ENCODE results near the gene LGALS4. TPM values are rescaled to one million over a fixed set of nuclear protein-coding genes. Genes with fewer than 3 reads are reported as not detected.

LGALS4 gene
- total and polyA plus RNA-seq, 9 of the 15 experiments (the other 6 are each of a cell fraction or from before 2014, with no cell fraction given), result 0.08 to 1.1 (median 0.30) TPM; not detected in 3

GRCh38 chr19:38803543-38803942, 9.2 kb downstream of the LGALS4 start:
- Histone ChIP-seq H3K4me2 (ENCODE audit: insufficient read depth, low read length) (no peak overlapping the region), H2AFZ (ENCODE audit: low read depth, low read length) (no peak overlapping the region), H3K79me2 (ENCODE audit: control insufficient read depth, insufficient read depth, low read length) (no peaks in the 10 kb centered on the region), H3K9ac (ENCODE audit: insufficient read depth in 1 of 2, low read depth in 2 of 2, low read length in 2 of 2) (no peak overlapping the region), H4K20me1 (replicated peaks; ENCODE audit: control insufficient read depth, insufficient read depth, low read length) (no peaks in the 10 kb centered on the region), H3K9me3 (replicated peaks; ENCODE audit: control insufficient read depth, insufficient read depth, low read depth, low read length) (no peaks in the 10 kb centered on the region), H3K4me3 (no peak overlapping the region), H3K27ac (ENCODE audit: extremely low read depth, low read depth, low read length) (no peak overlapping the region), H3K27me3 (ENCODE audit: control insufficient read depth in 2 of 2, insufficient read depth in 2 of 2, low read length in 2 of 2) (peaks cover 0 to 7% of the 10 kb centered on the region in 2 experiments; a peak in 1 of 5 replicates), H3K4me1 (replicated peaks in 1 of 2; ENCODE audit: control insufficient read depth in 2 of 2, insufficient read depth in 2 of 2, low read length in 2 of 2) (peaks cover 0 to 16% of the 10 kb centered on the region in 2 experiments; a peak in 4 of 5 replicates), H3K36me3 (ENCODE audit: control insufficient read depth, insufficient read depth, low read length) (no peaks in the 10 kb centered on the region), H3K9me1 (ENCODE audit: control insufficient read depth, insufficient read depth, low read length) (no peaks in the 10 kb centered on the region)
- no TSS peak for BruUV-seq (replicated peaks)
- ChIA-PET POLR2A (no interaction called here), CTCF (ENCODE audit: low intra/inter-chr PET ratio) (no interaction called here)
- no peak for ATAC-seq
- in situ Hi-C loops (cut with MboI) (no loop called here), intact Hi-C loops (cut with micrococcal nuclease) (no loop called here)
- FAIRE-seq, result no peak
- 19% methylated on average over 9 of the region's 10 CpGs for WGBS (ENCODE audit: insufficient coverage, low coverage, missing lambda C conversion rate)
- no peak for TF ChIP-seq TBP (optimal IDR thresholded peaks at IDR 0.05; ENCODE audit: low read depth, low read length)
- TF ChIP-seq CTBP1 (IDR thresholded peaks at IDR 0.05; ENCODE audit: borderline replicate concordance), result no peak
- TF ChIP-seq ZBTB7A (IDR thresholded peaks at IDR 0.05; ENCODE audit: borderline replicate concordance, control insufficient read depth, low read depth, low read length), result peak; percentile 40; the same call in 1 of the 2 replicates
- no peak for TF ChIP-seq ZNF134 (CRISPR knock-in tag; conservative IDR thresholded peaks at IDR 0.05)
- TF ChIP-seq GTF2B (IDR thresholded peaks at IDR 0.05; ENCODE audit: extremely low read depth, insufficient read length), result no peak
- DNase-seq (ENCODE audit: extremely low read depth in 1 of 4, low spot score in 3 of 4), result no peak
